NCI-H82 treated with DMSO at 0.1 percent for 48 hours (cell line): ENCODE results near the gene KRT73.

Experiments
- DNase-seq: peaks from one replicate; lab custom pipeline; 2025; ENCODE audit not compliant: unreplicated experiment; lab: John Stamatoyannopoulos, UW

Gene KRT73

DNA sequence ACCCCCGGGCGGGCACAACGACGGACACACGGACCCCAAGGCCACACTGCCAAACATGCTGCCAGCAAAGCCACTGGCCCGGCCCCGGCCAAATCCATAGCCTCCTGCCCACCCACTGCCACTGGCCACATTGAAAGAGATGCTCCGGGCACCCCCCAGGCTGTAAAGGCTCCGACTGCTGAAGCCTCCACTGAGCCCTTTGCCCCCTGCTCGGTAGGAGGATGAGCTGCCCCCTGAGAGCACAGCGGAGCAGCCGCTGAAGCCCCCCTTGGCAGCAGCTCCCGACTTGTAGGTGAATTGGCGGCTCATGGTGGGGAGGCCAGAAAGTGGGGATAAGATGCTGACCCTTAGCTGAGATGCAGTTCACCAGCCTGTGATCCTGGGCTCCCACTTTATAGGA lies at the start of gene KRT73:
Gene KRT73, minus strand, starts transcription at position 344 of the 400 bp plus-strand sequence. Its CDS starts 35 bp downstream, at position 309.
- DNase-seq = no peak

DNA sequence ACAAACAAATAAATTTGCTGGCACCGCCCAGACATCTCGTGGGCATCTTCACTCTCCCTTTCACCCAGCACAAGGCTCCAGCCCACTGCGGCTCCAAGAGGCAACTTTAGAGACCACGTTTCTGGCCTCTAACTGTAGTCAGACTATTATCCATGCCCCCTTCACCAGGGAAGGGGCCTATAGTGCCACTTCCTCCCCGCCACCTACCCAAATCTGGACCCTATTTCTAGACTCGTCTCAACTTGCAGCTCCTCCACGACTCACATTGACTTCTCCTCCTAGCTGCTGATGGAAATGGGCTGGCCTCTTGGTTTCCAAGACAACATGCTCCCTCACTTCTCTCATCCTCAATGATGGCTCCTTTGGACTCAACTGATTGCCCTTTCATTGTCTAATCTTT lies 49.6 kb upstream of the KRT73 start:
- no peak for DNase-seq

DNA sequence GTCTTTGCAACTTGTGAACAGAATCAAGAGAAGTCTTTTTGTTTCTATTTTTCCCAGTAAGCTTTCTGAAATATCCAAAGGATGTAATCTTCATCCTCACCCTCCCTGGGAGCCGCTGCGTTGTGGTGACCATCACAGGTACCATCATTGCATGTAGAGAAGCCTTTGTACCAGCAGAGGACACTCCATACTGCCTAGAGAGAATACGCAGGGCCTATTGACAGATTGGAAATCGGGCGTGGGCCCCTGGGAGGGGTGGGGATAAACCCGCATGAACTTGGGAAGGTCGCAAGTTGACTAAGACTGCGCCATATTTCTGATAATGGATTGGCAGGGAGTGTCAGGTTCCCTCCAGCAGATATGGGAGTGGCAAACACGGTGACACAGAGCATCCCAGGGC lies 49.1 kb upstream of the KRT73 start:
- DNase-seq = no peak

DNA sequence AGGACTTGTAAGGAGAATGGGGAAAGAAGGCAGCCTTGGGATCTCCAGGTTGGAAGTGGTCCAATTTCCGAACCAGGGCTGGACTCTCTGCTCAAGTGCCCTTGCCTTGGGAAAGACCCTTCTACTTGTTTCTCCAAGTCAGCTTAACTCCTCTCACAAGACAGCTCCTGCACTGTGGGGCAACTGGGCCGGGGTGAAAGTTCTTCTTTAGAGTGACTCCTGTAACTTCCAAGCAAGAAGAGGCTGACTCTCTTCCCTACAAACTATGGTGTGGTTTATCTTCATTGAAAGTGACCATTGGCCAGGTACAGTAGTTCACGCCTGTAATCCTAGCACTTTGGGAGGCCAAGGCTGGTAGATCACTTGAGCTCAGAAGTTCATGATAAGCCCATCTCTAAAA lies 48.1 kb upstream of the KRT73 start:
- DNase-seq = no peak

DNA sequence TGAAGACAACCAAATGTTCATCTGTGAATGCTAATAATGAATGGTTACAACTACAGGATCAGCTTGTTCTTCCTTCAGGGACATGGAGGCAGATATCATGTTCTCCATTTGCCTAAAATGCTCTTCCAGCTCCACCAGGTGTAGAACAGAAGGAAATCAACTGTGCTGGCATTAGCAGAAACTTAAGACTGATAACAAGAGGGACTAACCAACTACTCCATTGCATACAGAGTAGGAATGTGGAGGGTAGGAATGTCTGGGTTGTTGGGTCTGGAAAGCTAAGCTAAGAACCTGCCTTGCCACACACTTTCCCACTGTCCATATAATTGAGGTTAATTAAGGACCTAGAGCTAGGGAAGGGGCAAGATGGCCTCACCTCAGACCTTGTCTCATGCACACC lies 45.1 kb upstream of the KRT73 start:
- no peak for DNase-seq

DNA sequence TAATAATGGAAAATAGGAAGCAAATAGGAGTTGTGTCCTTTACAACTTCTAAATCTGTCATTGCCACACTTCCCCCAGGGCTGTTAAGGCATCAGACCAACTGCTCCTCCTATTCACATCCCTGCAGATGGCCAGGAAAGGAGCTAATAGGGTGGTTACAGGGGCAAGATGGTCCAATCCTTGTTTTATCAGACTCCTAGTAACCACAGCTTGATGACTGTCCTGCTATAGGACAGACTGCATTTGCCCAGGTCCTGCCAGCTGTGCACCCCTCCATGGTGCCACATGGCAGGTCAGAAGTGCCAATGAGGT lies 44.5 kb upstream of the KRT73 start:
- no peak for DNase-seq

DNA sequence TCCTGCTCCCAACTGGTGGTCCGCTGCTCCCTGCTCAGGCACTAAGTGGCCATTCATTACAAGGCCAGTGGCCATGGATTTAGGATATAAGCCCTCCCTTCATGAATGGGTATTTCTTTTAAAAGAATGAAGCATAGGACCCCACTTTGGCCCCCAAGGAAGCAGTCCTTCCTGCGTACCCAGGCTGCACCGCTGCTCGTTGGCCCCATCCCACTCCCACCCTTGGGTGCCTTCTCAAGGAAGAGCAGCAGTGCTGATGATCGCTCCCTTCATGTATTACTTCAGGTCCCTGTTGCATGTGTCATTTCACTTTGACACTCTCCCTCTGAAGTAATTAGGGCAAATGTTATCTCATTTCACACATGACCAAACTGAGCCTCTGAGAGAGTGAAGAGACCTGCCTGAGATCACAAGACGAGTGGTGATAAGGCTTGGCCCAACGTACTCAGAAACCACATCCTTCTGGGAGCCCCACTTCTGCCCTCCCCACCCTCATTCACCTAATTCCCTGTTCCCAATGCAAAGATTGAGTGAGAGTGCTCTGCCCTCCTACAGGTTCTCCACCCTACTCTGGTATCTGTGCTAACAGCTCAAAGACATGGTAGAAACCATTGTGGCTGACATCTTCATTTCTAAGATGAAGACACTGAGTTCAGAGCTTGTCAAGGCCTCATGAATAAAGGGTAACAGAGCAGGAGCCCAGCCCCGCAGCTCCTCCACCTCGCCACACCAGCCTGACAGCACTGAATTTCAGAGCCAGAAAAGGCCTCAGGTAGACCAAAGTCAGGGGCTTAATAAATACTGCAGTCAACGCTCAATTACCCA lies 43.9 kb upstream of the KRT73 start:
- no peak for DNase-seq

DNA sequence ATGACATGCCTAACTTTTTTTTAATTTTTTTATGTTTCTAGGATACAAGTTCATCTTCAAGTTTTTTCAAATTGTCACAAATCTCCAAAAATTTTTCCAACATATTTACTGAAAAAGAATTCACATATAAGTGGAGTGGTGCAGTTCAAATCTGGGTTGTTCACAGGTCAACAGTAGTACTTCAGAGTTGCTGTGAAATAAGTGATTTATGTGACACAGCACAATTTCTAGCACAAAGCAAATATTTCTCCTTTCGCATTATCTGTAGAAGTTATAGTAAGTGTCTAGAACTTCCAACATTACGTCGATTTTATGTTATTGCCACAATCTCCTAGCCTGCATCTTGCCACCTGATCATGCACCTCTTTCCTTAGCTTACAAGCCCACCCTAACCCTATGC lies 43.3 kb upstream of the KRT73 start:
- no peak for DNase-seq

DNA sequence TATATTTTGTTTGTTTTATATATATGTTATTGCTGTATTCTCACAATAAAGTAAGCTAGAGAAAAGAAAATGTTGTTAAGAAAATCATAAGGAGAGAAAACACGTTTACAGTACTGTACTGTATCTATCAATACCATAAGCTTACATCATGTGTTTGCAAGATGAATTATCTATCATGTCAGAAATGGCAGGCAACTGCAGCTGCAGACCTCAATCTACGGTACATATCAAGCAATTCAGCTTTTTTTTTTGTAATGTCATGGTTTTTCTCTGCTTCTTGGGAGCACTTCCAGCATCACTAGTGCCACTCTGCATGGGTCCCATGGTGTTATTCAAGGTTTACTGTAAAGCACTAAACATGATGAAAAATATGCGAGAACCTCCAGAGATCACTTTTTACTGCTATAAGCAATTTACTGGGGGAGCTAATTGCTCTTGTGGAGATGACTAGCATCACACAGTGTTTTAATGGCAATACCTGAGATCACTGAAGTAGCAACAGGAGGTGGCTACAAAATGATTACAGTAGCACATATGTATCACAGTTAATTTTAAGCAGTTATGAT lies 42.7 kb upstream of the KRT73 start:
- DNase-seq = no peak

DNA sequence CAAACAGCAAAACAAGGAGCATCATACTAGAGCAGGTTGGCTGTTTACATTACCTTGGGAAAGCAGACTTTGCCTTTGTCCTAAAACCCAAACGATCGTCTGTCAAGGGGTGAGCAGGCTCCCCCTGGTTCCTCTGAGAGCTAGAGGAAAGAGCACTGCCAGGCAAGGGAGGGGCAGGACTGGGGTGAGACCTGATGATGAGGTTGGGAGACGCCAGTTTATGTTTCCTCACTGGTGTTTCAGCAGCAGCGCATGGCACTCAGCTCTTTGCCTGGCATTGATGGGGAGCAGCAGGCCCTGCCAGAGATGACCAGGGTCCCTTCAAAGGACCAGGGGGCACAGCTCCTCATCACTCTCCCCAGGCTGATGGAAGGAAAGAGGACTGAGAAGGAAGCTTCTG lies 41.6 kb upstream of the KRT73 start:
- no peak for DNase-seq

DNA sequence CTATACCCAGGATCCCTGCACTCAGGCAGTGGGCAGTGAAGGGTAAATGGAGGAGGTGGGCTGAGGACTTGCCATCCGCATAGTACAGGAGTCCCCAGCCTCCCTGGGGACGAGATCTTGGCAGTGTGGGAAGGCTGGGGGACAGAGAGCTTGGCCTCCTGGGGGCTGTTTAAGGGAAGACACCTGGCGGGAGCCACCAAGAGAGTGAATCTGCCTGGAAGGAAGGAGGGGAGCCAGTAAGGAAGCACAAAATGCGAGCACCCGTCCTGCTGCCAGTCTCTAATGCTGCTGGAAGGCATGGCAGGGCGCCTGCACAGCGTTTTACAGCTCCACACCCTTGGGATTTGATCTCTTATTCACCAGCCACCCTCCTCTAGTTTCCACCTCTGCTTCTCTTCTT lies 41.0 kb upstream of the KRT73 start:
- DNase-seq = no peak

DNA sequence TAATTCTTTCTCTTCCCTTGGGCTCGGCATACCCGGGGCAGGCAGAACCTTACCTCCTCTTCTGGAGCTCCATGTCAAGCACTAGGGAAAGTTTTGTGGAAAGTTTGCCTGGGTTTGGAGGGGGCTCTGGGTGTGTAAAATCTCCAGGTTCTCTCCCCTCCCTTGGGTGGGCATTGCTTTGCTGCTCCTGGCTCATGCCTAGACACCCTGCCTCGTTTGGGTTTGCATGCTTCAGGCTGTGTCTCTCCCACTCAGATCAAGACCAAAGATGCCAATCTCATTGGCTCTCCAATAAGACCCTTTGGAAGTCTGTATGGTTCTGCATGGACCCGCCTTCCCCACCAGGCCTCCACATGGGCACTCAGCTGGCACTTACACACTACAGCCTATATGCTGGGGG lies 39.8 kb upstream of the KRT73 start:
- no peak for DNase-seq

DNA sequence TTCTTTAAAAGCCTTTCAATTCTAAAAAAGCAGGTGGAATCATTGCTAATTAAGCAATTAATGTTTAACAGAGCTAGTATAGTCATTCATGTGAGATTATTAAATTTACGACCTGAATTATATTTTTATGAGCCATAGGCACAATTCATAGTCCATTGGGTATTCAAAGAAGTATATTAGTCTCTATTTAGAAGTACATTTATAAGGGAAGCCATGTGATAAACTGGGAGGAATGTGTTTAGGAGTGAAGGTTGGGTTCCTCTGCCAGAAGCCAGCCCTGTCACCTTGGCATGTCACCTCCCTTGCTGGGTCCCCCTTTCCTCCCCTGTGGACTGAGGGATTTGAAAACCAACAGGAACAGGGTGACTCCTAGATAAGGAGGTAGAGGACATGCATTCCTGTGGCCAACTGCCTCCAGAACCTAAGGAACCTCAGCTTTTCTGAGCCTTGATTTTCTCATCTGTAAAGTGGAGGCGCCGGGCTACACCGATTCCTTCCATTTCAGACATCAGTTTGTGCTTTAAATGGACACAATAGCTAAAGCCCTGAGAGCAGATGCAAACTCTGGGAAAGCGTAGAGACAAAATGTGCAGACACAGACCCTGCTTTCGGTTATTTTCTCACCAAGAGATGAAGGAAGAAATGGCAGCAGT lies 39.0 kb upstream of the KRT73 start:
- no peak for DNase-seq

DNA sequence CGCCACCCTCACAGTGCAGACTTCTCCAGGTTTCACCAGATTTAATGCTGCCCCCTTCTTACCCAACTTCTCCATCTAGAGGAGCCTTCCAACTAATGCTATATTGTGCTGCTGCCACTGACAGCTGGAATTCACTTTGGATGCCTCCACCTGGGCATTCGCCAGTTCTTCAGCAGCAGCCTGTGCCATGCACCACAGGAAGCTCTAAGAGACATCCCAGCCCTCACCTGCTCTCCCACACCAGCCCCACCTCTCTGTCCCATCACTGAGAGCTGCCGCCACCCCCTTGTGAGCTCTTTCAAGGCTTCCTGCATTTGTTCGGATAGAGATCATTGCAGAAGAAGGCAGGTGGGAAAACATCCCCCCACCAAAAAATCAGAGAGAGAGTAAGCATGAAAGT lies 38.3 kb upstream of the KRT73 start:
- DNase-seq = no peak

DNA sequence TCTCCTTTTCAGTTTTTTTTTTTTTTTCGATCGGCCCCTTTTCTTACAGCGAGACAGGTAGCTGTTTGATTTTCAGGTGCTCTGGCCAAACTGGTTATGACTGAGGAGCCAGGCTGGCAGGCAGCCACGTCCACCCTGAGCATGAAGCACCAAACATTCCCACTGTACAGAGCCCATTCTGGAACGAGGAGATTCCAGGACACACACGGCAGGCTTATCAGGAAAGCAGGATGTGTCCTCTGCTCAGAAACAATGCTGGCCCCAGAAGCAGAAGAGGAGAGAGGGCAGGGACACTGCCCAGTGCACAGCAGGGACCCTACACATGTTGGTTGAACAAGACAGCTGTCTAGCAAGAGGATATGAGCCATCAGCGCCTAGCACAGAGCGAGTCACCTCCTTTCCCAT lies 37.4 kb upstream of the KRT73 start:
- no peak for DNase-seq

DNA sequence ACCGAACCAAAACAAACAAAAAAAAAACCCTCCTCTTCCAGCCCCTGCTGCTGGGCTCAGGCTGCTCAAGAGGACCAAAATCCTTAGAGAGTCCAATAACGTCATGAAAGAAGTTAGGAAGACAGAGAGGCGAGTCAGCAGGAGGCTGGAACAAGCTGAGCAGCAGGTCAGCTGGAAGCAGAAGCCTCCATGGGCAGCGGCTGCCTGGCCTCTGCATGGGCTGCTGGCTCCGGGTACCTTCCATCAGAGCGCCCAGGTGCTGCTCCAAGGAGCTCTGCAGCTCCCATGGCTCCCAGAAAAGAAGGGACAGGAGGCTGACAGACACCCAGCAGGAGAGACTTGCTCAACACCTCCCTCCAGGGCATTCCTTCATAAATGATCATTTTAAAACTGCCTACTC lies 36.9 kb upstream of the KRT73 start:
- DNase-seq = no peak

DNA sequence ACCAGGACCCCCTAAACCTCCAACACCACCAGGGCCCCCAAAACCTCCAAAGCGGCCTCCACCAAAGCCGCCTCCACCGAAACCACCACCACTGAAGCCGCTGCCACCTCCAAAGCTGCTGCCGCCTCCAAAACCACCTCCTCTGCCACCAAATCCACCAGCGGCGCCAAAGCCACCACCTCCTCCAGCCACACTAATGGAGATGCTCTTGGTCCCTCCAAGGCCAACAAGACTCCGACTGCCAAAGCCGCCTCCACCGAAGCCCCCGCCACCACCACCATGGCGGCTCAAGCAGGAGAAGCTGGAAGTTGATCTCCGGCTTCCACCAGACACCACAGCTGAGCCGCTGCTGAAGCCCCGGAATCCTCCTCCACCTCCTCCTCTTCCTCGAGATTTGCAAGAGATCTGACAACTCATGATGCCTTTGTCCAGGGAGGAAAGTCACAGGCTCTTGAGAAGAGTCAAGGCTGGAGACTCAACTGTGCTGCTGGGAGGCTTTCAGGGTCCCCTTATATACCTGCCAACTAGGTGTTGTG lies 33.4 kb upstream of the KRT73 start, which contains the start of gene KRT2:
Gene KRT2, minus strand, starts transcription at position 486 of the 536 bp plus-strand sequence. Its CDS starts 69 bp downstream, at position 417.
- no peak for DNase-seq

DNA sequence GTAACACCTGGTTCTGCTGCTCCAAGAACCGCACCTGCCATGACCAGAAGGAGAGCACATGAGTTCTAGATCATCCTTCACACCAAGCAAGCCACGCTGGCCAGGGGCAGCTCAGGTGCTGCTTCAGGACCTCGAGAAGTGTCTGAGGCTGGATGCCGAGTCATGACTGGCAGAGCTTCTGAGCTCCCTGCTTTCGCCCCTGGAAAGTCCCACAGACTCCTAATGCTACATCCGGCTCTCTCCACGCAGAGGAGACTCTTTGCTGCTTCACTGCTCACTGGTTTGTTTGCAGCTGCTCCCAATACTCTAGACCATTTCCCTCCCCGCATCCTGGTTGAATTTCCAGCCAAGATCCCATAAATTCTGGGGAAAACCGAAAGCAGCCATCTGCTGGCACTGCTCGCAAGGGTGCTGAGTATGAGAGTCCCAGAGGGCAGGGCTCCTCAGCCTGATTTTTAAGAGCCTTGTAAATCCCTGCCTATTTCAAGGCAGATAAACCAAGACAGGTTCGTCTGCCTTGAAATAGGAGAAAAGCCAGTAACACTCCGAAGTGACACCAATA lies 32.2 kb upstream of the KRT73 start:
- DNase-seq = no peak

DNA sequence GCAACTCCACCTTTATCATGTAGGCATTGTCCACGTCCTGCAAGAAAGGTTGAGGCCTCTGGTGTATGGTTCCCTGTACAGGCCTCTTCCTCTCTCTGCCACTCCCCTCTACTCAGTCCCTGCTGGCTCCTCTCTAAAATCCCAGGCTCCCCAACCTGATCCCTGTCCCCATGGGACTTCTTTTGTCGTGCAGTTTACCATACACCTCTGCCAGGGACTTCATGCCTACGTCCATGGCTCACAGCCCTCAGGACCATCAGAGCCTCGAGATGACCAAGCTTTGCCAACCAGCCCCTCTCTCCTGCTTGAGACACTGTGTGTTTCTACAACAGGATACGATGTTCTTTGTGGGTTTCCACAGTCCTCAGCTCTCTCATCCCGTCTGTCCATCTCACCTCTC lies 30.7 kb upstream of the KRT73 start:
- DNase-seq = no peak

DNA sequence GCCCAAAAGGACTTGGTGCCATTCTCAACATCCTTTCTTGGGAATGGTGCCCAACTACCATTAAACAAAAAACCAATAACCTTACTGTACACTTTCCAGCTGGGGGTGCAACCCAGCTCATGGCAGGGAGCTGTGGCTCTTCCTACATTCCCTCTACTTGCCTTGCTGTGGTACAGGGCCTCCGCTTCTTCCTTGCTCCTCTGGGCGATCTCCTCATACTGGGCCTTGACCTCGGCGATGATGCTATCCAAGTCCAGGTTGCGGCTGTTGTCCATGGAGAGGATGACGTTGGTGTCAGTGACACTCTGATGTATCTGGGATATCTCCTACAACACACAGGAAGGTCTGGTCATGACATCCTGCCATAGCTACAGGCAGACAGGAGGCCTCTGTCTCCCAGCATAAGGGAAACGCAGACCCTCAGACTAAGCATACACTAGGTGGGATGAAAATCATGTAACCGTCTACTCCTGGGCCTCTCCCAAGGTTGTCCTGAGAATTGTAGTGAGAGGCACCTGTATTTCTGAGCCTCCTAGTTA lies 29.7 kb upstream of the KRT73 start:
- DNase-seq = no peak

DNA sequence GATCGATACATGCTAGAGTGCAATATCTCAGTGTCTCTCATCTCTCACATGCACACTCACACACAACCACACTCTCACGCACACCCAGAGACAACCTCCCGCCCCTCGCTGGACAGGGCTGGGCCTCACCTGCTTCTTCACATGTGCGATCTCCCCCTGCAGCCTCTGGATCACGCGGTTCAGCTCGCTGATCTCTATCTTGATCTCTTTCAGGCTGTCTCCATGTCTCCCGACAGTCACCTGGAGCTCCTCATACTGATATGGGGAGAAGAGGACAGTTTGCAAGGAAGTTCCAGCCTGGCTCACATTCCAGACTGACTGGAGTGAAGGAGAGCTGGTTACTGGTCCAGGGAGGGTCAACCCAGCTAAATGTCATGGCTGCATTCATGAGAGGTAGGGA lies 29.2 kb upstream of the KRT73 start:
- no peak for DNase-seq

DNA sequence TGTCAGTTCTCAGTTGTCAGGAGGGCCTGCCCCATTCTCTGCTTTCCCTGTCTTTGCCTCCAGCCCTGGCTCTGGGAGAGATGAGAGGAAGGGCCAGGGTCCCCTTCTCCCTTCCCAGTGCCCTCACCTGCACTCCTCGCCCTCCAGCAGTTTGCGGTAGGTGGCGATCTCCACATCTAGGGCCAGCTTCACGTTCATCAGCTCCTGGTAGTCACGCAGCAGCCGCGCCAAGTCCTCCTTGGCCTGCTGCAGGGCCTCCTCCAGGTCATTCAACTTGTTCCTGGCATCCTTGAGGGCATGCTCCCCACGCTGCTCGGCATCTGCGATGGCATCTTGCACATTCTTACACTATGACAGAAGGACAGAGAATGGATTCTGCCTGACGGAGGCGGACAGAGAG lies 28.3 kb upstream of the KRT73 start:
- DNase-seq = no peak
